Glutamatergic neuron (in vitro differentiated cells): ENCODE data around the gene TMEM134. TPM values are rescaled to one million over a fixed set of nuclear protein-coding genes. Genes with fewer than 3 reads are reported as not detected.

Experiments
- DNase-seq: peaks from one replicate; pipeline ENCODE4 v3.0.0; 2022
- H3K27ac Mint-ChIP-seq: one replicate; pipeline ENCODE4 v1.8.0; 2020; ENCODE audit warnings: mild to moderate bottlenecking, mixed read lengths, inconsistent platforms; ENCODE audit not compliant: unreplicated experiment
- H3K27me3 Mint-ChIP-seq: one replicate; pipeline ENCODE4 v1.8.0; 2020; ENCODE audit warnings: mild to moderate bottlenecking, moderate library complexity, mixed read lengths, inconsistent platforms; ENCODE audit not compliant: unreplicated experiment
- H3K36me3 Mint-ChIP-seq: one replicate; pipeline ENCODE4 v1.8.0; 2020; ENCODE audit warnings: mild to moderate bottlenecking, mixed read lengths, inconsistent platforms; ENCODE audit not compliant: unreplicated experiment
- H3K4me1 Mint-ChIP-seq: one replicate; pipeline ENCODE4 v1.8.0; 2020; ENCODE audit warnings: mild to moderate bottlenecking, low read depth, mixed read lengths, inconsistent platforms; ENCODE audit not compliant: unreplicated experiment
- H3K4me3 Mint-ChIP-seq: one replicate; pipeline ENCODE4 v1.8.0; 2020; ENCODE audit warnings: mild to moderate bottlenecking, mixed read lengths, inconsistent platforms; ENCODE audit not compliant: unreplicated experiment
- H3K9me3 Mint-ChIP-seq: one replicate; pipeline ENCODE4 v1.8.0; 2020; ENCODE audit warnings: mild to moderate bottlenecking, moderate library complexity, mixed read lengths, inconsistent platforms; ENCODE audit not compliant: unreplicated experiment
- total RNA-seq: library from RNA; stranded (reverse); fragmentation: NEBNext Ultra II Directional; extraction: Animal tissue kit (Norgen Biotek cat#: 25700); gene quantifications from one replicate; pipeline ENCODE4 v1.2.1, GENCODE V29; 2021; ENCODE audit not compliant: unreplicated experiment
- TF ChIP-seq, protein P1 (sequence below): fragments of 200-600 bp; sonication (generic); IDR thresholded peaks from one replicate; pipeline ENCODE4 v1.5.0; 2021; ENCODE audit not compliant: partially characterized antibody, unreplicated experiment

The TMEM134 gene
- total RNA-seq, 1 donor from 2014 or later = 41.9 TPM

DNA sequence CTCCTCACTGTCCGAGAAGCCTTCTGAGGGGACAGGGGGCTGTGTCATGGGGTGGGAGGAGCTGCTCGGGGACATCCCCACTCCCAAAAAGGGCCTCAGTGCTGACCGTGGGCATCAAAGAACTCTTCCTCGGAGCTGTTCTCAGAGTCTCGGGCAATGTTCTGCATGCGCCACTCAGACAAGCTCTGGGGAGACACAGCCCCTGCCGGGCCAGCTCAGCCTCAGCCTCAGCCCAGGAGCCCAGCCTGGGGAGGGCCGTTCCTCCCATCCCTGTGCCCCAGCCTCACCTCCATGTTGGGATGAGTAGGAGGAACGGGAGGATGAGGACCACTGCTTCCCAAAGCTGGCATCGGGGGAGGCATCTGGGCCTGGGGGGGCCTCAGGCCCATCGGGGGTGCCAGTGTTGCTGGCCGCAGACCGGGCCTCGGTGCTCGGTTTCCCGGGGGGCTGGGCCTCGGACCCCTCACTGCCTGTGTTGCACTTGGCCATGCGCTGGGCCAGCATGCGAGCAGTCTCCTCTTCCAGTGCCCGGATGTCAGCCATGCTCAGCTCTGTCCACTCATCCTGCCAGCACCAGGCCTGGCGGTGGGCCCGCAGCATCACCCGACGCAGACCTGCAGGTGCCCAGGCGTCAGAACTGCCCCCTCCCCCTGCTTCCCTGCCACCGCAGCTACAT, 30.9 kb upstream of the TMEM134 start:
- Mint-ChIP-seq H3K27ac (no peak overlapping the region), H3K27me3 (peaks cover 7% of the 10 kb centered on the region), H3K4me3 (no peak overlapping the region), H3K4me1 (peaks cover 4% of the 10 kb centered on the region), H3K36me3 (no peaks in the 10 kb centered on the region), H3K9me3 (peaks cover 3% of the 10 kb centered on the region)
- no peak for DNase-seq
- TF ChIP-seq, protein P1, sequence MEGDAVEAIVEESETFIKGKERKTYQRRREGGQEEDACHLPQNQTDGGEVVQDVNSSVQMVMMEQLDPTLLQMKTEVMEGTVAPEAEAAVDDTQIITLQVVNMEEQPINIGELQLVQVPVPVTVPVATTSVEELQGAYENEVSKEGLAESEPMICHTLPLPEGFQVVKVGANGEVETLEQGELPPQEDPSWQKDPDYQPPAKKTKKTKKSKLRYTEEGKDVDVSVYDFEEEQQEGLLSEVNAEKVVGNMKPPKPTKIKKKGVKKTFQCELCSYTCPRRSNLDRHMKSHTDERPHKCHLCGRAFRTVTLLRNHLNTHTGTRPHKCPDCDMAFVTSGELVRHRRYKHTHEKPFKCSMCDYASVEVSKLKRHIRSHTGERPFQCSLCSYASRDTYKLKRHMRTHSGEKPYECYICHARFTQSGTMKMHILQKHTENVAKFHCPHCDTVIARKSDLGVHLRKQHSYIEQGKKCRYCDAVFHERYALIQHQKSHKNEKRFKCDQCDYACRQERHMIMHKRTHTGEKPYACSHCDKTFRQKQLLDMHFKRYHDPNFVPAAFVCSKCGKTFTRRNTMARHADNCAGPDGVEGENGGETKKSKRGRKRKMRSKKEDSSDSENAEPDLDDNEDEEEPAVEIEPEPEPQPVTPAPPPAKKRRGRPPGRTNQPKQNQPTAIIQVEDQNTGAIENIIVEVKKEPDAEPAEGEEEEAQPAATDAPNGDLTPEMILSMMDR = no peak

DNA sequence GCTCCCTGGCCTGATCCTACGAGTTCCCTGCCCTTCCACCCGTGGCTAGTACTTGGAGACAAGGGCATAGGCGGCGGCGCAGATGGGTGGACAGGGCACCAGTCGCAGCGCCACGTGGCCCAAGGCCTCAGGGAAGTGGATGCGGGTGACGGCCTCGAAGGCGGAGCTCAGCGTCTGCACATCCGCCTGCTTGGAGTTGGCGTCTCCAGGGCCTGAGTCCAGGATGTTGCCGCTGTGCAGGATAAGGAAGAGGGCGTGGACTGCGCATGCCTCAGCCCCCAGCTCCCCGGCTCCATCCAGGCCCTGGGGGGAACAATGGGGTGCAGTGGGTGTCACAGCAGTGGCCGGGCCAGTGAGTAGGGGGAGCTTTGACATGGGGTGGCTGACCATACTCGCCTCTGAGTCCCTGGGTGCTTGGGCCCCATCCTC, 29.5 kb upstream of the TMEM134 start:
- H3K27me3 Mint-ChIP-seq = peaks cover 7% of the 10 kb centered on the region
- H3K4me3 Mint-ChIP-seq = no peak overlapping the region
- H3K9me3 Mint-ChIP-seq = peaks cover 3% of the 10 kb centered on the region
- H3K36me3 Mint-ChIP-seq = no peaks in the 10 kb centered on the region
- H3K4me1 Mint-ChIP-seq = peaks cover 4% of the 10 kb centered on the region
- DNase-seq = no peak
- H3K27ac Mint-ChIP-seq = no peak overlapping the region
- TF ChIP-seq, protein P1 = no peak

DNA sequence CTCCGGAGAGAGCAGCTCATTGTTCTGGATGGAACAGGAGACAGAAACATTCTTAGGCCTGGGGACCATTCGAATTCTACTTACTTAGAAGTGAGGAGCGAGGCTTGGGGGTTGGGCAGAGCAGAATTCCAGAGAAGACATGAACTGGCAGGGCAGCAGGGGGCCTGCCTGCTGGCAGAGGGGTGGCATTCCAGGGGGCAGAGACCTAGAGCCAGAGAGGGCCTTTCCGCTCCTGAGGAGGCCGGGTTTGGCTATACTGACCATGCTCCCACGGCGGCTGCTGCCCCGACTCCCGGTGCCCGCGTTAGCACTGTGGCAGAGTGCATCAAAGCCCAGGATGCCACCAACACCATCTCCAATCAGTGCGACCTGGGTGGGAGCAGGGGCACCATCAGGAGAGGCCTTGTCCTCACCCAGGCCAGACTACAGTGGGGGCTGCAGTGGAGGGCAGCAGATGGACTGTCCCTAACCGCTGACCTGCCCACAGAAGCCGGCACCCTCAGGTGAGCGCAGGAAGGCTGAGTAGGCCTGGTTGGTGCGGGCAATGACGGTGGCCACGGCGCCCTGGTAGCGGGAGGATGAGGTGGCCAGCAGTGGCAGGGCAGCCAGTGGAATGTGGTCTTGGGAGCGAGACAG, 28.7 kb upstream of the TMEM134 start:
- no peaks in the 10 kb centered on the region for H3K36me3 Mint-ChIP-seq
- no peak for DNase-seq
- H3K4me3 Mint-ChIP-seq = no peak overlapping the region
- peaks cover 4% of the 10 kb centered on the region for H3K27me3 Mint-ChIP-seq
- H3K4me1 Mint-ChIP-seq = peaks cover under 1% of the 10 kb centered on the region
- no peak overlapping the region for H3K27ac Mint-ChIP-seq
- TF ChIP-seq, protein P1 = no peak
- H3K9me3 Mint-ChIP-seq = no peaks in the 10 kb centered on the region

DNA sequence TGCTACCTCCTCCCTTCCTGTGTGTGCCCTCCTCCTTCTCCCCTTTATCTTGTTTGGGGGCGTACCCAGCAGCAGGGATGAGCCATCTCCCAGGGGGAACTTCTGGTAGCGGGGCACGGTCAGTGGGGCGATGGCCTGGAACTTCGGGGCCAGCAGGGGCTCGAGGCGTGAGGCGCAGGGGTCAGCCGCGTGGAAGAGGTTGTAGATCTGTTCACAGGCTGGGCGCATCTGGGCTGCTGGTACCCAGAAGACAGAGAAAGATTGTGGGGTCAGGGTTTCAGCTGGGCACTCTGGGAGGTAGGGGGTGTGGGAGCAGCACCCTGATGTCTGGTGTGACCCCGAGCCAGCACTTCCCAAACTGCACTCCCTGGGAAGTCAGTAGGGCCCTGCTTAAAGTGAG, 27.1 kb upstream of the TMEM134 start:
- Mint-ChIP-seq H3K36me3 (no peaks in the 10 kb centered on the region), H3K27ac (no peak overlapping the region), H3K9me3 (no peaks in the 10 kb centered on the region), H3K4me1 (no peaks in the 10 kb centered on the region), H3K4me3 (no peak overlapping the region), H3K27me3 (peaks cover 4% of the 10 kb centered on the region)
- TF ChIP-seq, protein P1 = no peak
- DNase-seq = no peak
